WERI-Rb-1 (cell line): Measurements from ENCODE around the gene CEBPA.

Experiments used
- DNase-seq: peaks from one replicate; pipeline ENCODE4 v3.0.0-alpha.2; 2020
- H3K27ac ChIP-seq: fragments of 250-450 bp; sonication (Bioruptor Pico); 2 replicates; pipeline ENCODE4 v1.5.1; 2020; ENCODE audit warnings: mild to moderate bottlenecking, moderate library complexity
- H3K27me3 ChIP-seq: fragments of 250-450 bp; sonication (Bioruptor Pico); 2 replicates; pipeline ENCODE4 v1.5.1; 2021; ENCODE audit warnings: mild to moderate bottlenecking, low read depth, moderate library complexity; ENCODE audit not compliant: insufficient read depth, severe bottlenecking
- H3K36me3 ChIP-seq: fragments of 250-450 bp; sonication (Bioruptor Pico); 2 replicates; pipeline ENCODE4 v1.5.1; 2020; ENCODE audit warnings: mild to moderate bottlenecking, moderate library complexity
- H3K4me3 ChIP-seq: 2 replicates; pipeline ENCODE4 v1.5.1; 2011; ENCODE audit warnings: low read depth, mild to moderate bottlenecking, control low read depth, low read length
- H3K9me3 ChIP-seq: fragments of 250-450 bp; sonication (Bioruptor Pico); 2 replicates; pipeline ENCODE4 v1.5.1; 2021; ENCODE audit warnings: mild to moderate bottlenecking, moderate library complexity; ENCODE audit not compliant: severe bottlenecking
- CTCF ChIP-seq: IDR thresholded peaks from 2 replicates; pipeline ENCODE4 v1.5.1; 2011; ENCODE audit warnings: low read depth, mild to moderate bottlenecking, control low read depth, inconsistent platforms, low read length

CEBPA gene

GRCh38 chr19:33301144-33301899, 1.0 kb downstream of the CEBPA start:
- peak overlapping the region; percentile 33 for H3K4me3 ChIP-seq
- H3K27ac ChIP-seq = no peak overlapping the region
- no peaks in the 10 kb centered on the region for H3K36me3 ChIP-seq
- peaks cover 9% of the 10 kb centered on the region for H3K27me3 ChIP-seq
- TF ChIP-seq CTCF = no peak
- DNase-seq = peak; percentile 32
- H3K9me3 ChIP-seq = no peaks in the 10 kb centered on the region

GRCh38 chr19:33300894-33301143, 1.5 kb downstream of the CEBPA start:
- Histone ChIP-seq H3K27ac (no peak overlapping the region), H3K27me3 (peaks cover 9% of the 10 kb centered on the region), H3K9me3 (no peaks in the 10 kb centered on the region), H3K4me3 (no peak overlapping the region), H3K36me3 (no peaks in the 10 kb centered on the region)
- TF ChIP-seq CTCF = no peak
- DNase-seq = no peak

- Histone ChIP-seq H3K9me3 (no peaks in the 10 kb centered on the region), H3K36me3 (no peaks in the 10 kb centered on the region), H3K27ac (no peak overlapping the region), H3K27me3 (peaks cover 9% of the 10 kb centered on the region), H3K4me3 (no peak overlapping the region)
- DNase-seq = no peak
- no peak for TF ChIP-seq CTCF
Measured at GRCh38 chr19:33300009-33300893, 2.1 kb downstream of the CEBPA start.

GRCh38 chr19:33299051-33299688, 3.2 kb downstream of the CEBPA start:
- TF ChIP-seq CTCF = no peak
- no peak for DNase-seq
- no peaks in the 10 kb centered on the region for H3K36me3 ChIP-seq
- H3K27ac ChIP-seq = no peak overlapping the region
- no peaks in the 10 kb centered on the region for H3K9me3 ChIP-seq
- H3K4me3 ChIP-seq = no peak overlapping the region
- H3K27me3 ChIP-seq = peaks cover 9% of the 10 kb centered on the region

- DNase-seq = no peak
- no peaks in the 10 kb centered on the region for H3K9me3 ChIP-seq
- no peak overlapping the region for H3K27ac ChIP-seq
- H3K36me3 ChIP-seq = no peaks in the 10 kb centered on the region
- H3K4me3 ChIP-seq = no peak overlapping the region
- TF ChIP-seq CTCF = no peak
- H3K27me3 ChIP-seq = peaks cover 9% of the 10 kb centered on the region
Measured at GRCh38 chr19:33298146-33298911, 4.0 kb downstream of the CEBPA start.
